SK-N-SH (cell line): Measurements from ENCODE around the gene HHLA2.

Experiments used
- EP300 ChIP-seq, 2 experiments: IDR thresholded peaks; 2 replicates each; pipeline versions ENCODE4 v1.4.0 to v1.6.1; 2012; ENCODE audit warnings: borderline replicate concordance in 1 of 2, low read depth in 1 of 2, low read length in 1 of 2
- SMC3 ChIP-seq: IDR thresholded peaks from 2 replicates; pipeline ENCODE4 v1.6.1; 2012; ENCODE audit warnings: low read depth, low read length, improper control_type of control experiment
- TF ChIP-seq, protein P1 (sequence below): fragments of 200-600 bp; sonication (generic); IDR thresholded peaks from 2 replicates; pipeline ENCODE4 v1.6.1; 2017; ENCODE audit warnings: antibody characterized with exemption, mild to moderate bottlenecking, moderate library complexity

DNA sequence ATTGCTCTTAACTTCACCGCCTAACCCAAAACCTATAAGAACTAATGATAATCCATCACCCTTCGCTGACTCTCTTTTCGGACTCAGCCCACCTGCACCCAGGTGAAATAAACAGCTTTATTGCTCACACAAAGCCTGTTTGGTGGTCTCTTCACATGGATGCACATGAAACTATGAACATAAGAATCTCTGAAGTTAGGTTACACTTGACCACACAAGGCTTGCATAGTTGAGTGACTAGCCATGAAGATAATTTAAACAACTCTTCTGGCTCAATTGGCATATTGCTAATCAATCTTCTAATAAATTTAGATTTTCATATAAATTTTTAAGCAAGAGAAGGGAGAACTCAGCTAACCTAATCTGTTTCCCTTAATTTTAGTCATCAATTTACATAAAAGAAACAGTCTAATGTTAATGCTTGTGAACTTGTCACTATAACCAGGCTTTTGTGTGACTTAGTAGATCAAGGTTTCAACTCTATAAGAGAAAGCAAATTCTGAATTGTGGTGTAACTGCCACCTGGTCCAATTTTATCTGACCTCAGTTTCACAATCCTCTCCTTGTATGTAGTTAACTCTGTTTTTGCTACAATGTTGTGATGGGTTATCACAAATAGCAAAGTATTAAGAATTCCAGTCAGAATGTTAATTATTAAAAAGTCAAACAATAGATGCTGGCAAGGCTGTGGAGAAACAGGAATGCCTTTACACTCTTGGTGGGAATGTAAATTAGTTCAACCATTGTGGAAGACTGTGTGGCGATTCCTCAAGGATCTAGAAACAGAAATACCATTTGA lies 82.0 kb downstream of the HHLA2 start:
- TF ChIP-seq, protein P1, sequence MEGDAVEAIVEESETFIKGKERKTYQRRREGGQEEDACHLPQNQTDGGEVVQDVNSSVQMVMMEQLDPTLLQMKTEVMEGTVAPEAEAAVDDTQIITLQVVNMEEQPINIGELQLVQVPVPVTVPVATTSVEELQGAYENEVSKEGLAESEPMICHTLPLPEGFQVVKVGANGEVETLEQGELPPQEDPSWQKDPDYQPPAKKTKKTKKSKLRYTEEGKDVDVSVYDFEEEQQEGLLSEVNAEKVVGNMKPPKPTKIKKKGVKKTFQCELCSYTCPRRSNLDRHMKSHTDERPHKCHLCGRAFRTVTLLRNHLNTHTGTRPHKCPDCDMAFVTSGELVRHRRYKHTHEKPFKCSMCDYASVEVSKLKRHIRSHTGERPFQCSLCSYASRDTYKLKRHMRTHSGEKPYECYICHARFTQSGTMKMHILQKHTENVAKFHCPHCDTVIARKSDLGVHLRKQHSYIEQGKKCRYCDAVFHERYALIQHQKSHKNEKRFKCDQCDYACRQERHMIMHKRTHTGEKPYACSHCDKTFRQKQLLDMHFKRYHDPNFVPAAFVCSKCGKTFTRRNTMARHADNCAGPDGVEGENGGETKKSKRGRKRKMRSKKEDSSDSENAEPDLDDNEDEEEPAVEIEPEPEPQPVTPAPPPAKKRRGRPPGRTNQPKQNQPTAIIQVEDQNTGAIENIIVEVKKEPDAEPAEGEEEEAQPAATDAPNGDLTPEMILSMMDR = no peak
- TF ChIP-seq EP300 (IDR thresholded peaks at IDR 0.05; ENCODE audit: borderline replicate concordance in 1 of 2, low read depth in 1 of 2, low read length in 1 of 2) (no peak), SMC3 (no peak)
